ENCODE results near the gene ZHX3. TPM values are rescaled to one million over a fixed set of nuclear protein-coding genes. Genes with fewer than 3 reads are reported as not detected.
A peak's percentile ranks its signal among the peaks of the same experiment; 100 is the strongest.
"Not testable (repeated sequence)": the region's sequence is repeated elsewhere in the genome, so short reads cannot be mapped to it uniquely, and the experiment has no call there.

Gene ZHX3
- total RNA-seq, 2 experiments from 2014 or later: 11.9 to 15.0 TPM

GRCh38 chr20:41137614-41138474 lies 179.7 kb downstream of the ZHX3 start:
- CTCF ChIA-PET: interaction anchor here (1.6 to 16.0 kb wide), 7 partner anchors 9 to 283 kb away, joined by 3 to 347 read pairs (median 7); no protein-coding TSS in a partner anchor
- H3K4me1 Mint-ChIP-seq (ENCODE audit: low read depth): peaks cover 62% of the 10 kb centered on the region
- POLR2A ChIA-PET: interaction anchor here (0.6 to 15.3 kb wide), 4 partner anchors 9 to 34 kb away, joined by 3 to 343 read pairs (median 8); no protein-coding TSS in a partner anchor
- H3K27me3 Mint-ChIP-seq (ENCODE audit: low read depth): no peaks in the 10 kb centered on the region
- ATAC-seq: peak; percentile 25
- no peaks in the 10 kb centered on the region for H3K9me3 Mint-ChIP-seq (ENCODE audit: insufficient read depth)
- peak overlapping the region; percentile 91 for H3K4me3 Mint-ChIP-seq
- peaks cover 41% of the 10 kb centered on the region for H3K36me3 Mint-ChIP-seq (ENCODE audit: low read depth)
- H3K27ac Mint-ChIP-seq: peak overlapping the region; percentile 94
- DNase-seq: peak; percentile 87

- CTCF ChIA-PET: interaction anchor here (1.7 to 16.0 kb wide), 16 partner anchors 9 to 204 kb away, joined by 7 to 347 read pairs (median 24); partner anchors contain the start of gene LPIN3
- Mint-ChIP-seq H3K4me1 (ENCODE audit: low read depth) (peaks cover 54% of the 10 kb centered on the region), H3K27ac (peak within 1 kb of the TSS; percentile 94), H3K36me3 (ENCODE audit: low read depth) (peaks cover 39% of the 10 kb centered on the region), H3K9me3 (ENCODE audit: insufficient read depth) (no peaks in the 10 kb centered on the region), H3K27me3 (ENCODE audit: low read depth) (no peaks in the 10 kb centered on the region), H3K4me3 (peak within 1 kb of the TSS; percentile 91)
- DNase-seq (peak; percentile 88), ATAC-seq (peak; percentile 66)
- POLR2A ChIA-PET: interaction anchor here (1.2 to 15.3 kb wide), 3 partner anchors 9 to 18 kb away, joined by 3 to 343 read pairs (median 12); no protein-coding TSS in a partner anchor
These were observed 180.6 kb downstream of the ZHX3 start, which contains the start of gene PLCG1 for GRCh38 chr20:41136680-41137613. Gene PLCG1 (plus strand): TSS chr20:41137543. CDS start chr20:41137642, 99 bp downstream.

- Mint-ChIP-seq H3K27ac (peak overlapping the region; percentile 83), H3K36me3 (ENCODE audit: low read depth) (peaks cover 31% of the 10 kb centered on the region), H3K9me3 (ENCODE audit: insufficient read depth) (no peaks in the 10 kb centered on the region), H3K4me3 (peak overlapping the region; percentile 77), H3K27me3 (ENCODE audit: low read depth) (no peaks in the 10 kb centered on the region), H3K4me1 (ENCODE audit: low read depth) (peaks cover 45% of the 10 kb centered on the region)
- no peak for ATAC-seq
- CTCF ChIA-PET: interaction anchor here (0.7 to 16.0 kb wide), 45 partner anchors 10 to 292 kb away, joined by 3 to 347 read pairs (median 7); partner anchors contain the start of gene LPIN3
- POLR2A ChIA-PET: interaction anchor here (0.6 to 15.3 kb wide), 7 partner anchors 10 to 144 kb away, joined by 3 to 343 read pairs (median 3); no protein-coding TSS in a partner anchor
- no peak for DNase-seq
These were observed 181.4 kb downstream of the ZHX3 start for GRCh38 chr20:41135888-41136679.

GRCh38 chr20:41135187-41135887 lies 182.2 kb downstream of the ZHX3 start:
- CTCF ChIA-PET: interaction anchor here (0.5 to 16.0 kb wide), 59 partner anchors 10 to 293 kb away, joined by 3 to 347 read pairs (median 5); partner anchors contain the start of genes LPIN3 and ZHX3
- peak overlapping the region; percentile 83 for H3K27ac Mint-ChIP-seq
- DNase-seq: peak; percentile 76
- H3K36me3 Mint-ChIP-seq (ENCODE audit: low read depth): peaks cover 26% of the 10 kb centered on the region
- H3K4me1 Mint-ChIP-seq (ENCODE audit: low read depth): peaks cover 39% of the 10 kb centered on the region
- POLR2A ChIA-PET: interaction anchor here (0.6 to 15.3 kb wide), 5 partner anchors 20 to 124 kb away, joined by 3 to 343 read pairs (median 3); no protein-coding TSS in a partner anchor
- no peaks in the 10 kb centered on the region for H3K9me3 Mint-ChIP-seq (ENCODE audit: insufficient read depth)
- H3K27me3 Mint-ChIP-seq (ENCODE audit: low read depth): no peaks in the 10 kb centered on the region
- H3K4me3 Mint-ChIP-seq: peak overlapping the region; percentile 77
- ATAC-seq: peak; percentile 17

GRCh38 chr20:41134362-41135186 lies 183.0 kb downstream of the ZHX3 start:
- peaks cover 18% of the 10 kb centered on the region for H3K36me3 Mint-ChIP-seq (ENCODE audit: low read depth)
- H3K27ac Mint-ChIP-seq: peak overlapping the region; percentile 7
- H3K4me1 Mint-ChIP-seq (ENCODE audit: low read depth): peaks cover 31% of the 10 kb centered on the region
- H3K27me3 Mint-ChIP-seq (ENCODE audit: low read depth): no peaks in the 10 kb centered on the region
- DNase-seq: no peak
- H3K9me3 Mint-ChIP-seq (ENCODE audit: insufficient read depth): no peaks in the 10 kb centered on the region
- ChIA-PET POLR2A (interaction anchor here (0.7 to 15.3 kb wide), 3 partner anchors 21 to 123 kb away, joined by 4 to 343 read pairs (median 5); no protein-coding TSS in a partner anchor), CTCF (interaction anchor here (0.5 to 16.0 kb wide), 56 partner anchors 9 to 294 kb away, joined by 3 to 347 read pairs (median 6); partner anchors contain the start of genes LPIN3 and ZHX3)
- no peak for ATAC-seq
- H3K4me3 Mint-ChIP-seq: no peak overlapping the region

GRCh38 chr20:41133709-41134361 lies 183.7 kb downstream of the ZHX3 start:
- POLR2A ChIA-PET: interaction anchor here (0.7 to 15.3 kb wide), 3 partner anchors 22 to 122 kb away, joined by 4 to 343 read pairs (median 5); no protein-coding TSS in a partner anchor
- Mint-ChIP-seq H3K4me3 (no peak overlapping the region), H3K27me3 (ENCODE audit: low read depth) (no peaks in the 10 kb centered on the region), H3K9me3 (ENCODE audit: insufficient read depth) (no peaks in the 10 kb centered on the region), H3K4me1 (ENCODE audit: low read depth) (peaks cover 30% of the 10 kb centered on the region), H3K27ac (no peak overlapping the region), H3K36me3 (ENCODE audit: low read depth) (peaks cover 13% of the 10 kb centered on the region)
- DNase-seq: peak; percentile 42
- ATAC-seq: no peak
- CTCF ChIA-PET: interaction anchor here (1.0 to 16.0 kb wide), 25 partner anchors 8 to 246 kb away, joined by 3 to 347 read pairs (median 16); partner anchors contain the start of gene LPIN3

- peaks cover 12% of the 10 kb centered on the region for H3K36me3 Mint-ChIP-seq (ENCODE audit: low read depth)
- H3K4me1 Mint-ChIP-seq (ENCODE audit: low read depth): peaks cover 27% of the 10 kb centered on the region
- ATAC-seq; H3K27me3 Mint-ChIP-seq (ENCODE audit: low read depth); H3K4me3 Mint-ChIP-seq; POLR2A ChIA-PET; DNase-seq; H3K9me3 Mint-ChIP-seq (ENCODE audit: insufficient read depth); H3K27ac Mint-ChIP-seq: not testable (repeated sequence)
- CTCF ChIA-PET: interaction anchor here (0.8 to 16.0 kb wide), 6 partner anchors 23 to 208 kb away, joined by 3 to 347 read pairs (median 14); partner anchors contain the start of gene LPIN3
These were observed 185.1 kb downstream of the ZHX3 start for GRCh38 chr20:41132388-41132775.

- CTCF ChIA-PET: interaction anchor here (5.0 to 16.0 kb wide), 2 partner anchors 23 to 163 kb away, joined by 25 to 347 read pairs; no protein-coding TSS in a partner anchor
- Mint-ChIP-seq H3K4me3 (no peak overlapping the region), H3K4me1 (ENCODE audit: low read depth) (peaks cover 27% of the 10 kb centered on the region), H3K27ac (no peak overlapping the region), H3K27me3 (ENCODE audit: low read depth) (no peaks in the 10 kb centered on the region), H3K36me3 (ENCODE audit: low read depth) (peaks cover 16% of the 10 kb centered on the region), H3K9me3 (ENCODE audit: insufficient read depth) (no peaks in the 10 kb centered on the region)
- no peak for ATAC-seq
- POLR2A ChIA-PET: no interaction called here
- DNase-seq: no peak
These were observed 185.7 kb downstream of the ZHX3 start for GRCh38 chr20:41131594-41132387.
